Measurements from ENCODE around the gene NUP88.

Gene NUP88

GRCh38 chr17:5355421-5356129 lies 63.9 kb downstream of the NUP88 start:
- DNase-seq (ENCODE audit: low spot score), result no peak

GRCh38 chr17:5354886-5355415 lies 64.5 kb downstream of the NUP88 start:
- DNase-seq (ENCODE audit: low spot score), result no peak

- no peak for DNase-seq (ENCODE audit: low spot score)
These were observed 65.2 kb downstream of the NUP88 start for GRCh38 chr17:5354310-5354709.

- DNase-seq (ENCODE audit: low spot score), result no peak
These were observed 66.7 kb downstream of the NUP88 start for GRCh38 chr17:5352681-5353289.

- no peak for DNase-seq (ENCODE audit: low spot score)
These were observed 74.5 kb downstream of the NUP88 start for GRCh38 chr17:5344914-5345313.

All from hematopoietic multipotent progenitor cell treated with erythropoietin and hydrocortisone succinate and interleukin-3 and kit ligand, for 15 days (in vitro differentiated cells).